NCI-H460 (cell line): ENCODE results near the gene TAF11L13. TPM values are rescaled to one million over a fixed set of nuclear protein-coding genes. Genes with fewer than 3 reads are reported as not detected.
"Not testable (repeated sequence)": the region's sequence is repeated elsewhere in the genome, so short reads cannot be mapped to it uniquely, and the experiment has no call there.

ENCODE experiments used
- DNase-seq: peaks from one replicate; pipeline ENCODE4 v3.0.0-alpha.2; 2016; ENCODE audit warnings: low read depth; ENCODE audit errors: extremely low read depth
- polyA plus RNA-seq: library from polyadenylated mRNA; depleted of rRNA; stranded (reverse); fragments of >200 nt; gene quantifications from 2 replicates; pipeline ENCODE4 v1.2.3, GENCODE V29; 2014; cell fraction: nucleus; rRNA removed
- total RNA-seq: library from RNA; depleted of rRNA; stranded (reverse); fragments of >200 nt; shearing (Covaris generic); gene quantifications from 2 replicates; pipeline ENCODE4 v1.2.3, GENCODE V29; 2014; rRNA removed

Gene TAF11L13
- total RNA-seq = not detected in 2 replicates
- polyA plus RNA-seq = not detected in 2 replicates

GRCh38 chr5:17631788-17632187 is at the start of gene TAF11L13:
TSS of gene TAF11L13 (plus strand) at chr5:17632088.
- not testable (repeated sequence) for DNase-seq

GRCh38 chr5:17585658-17586057 is 46.2 kb upstream of the TAF11L13 start, which contains the start of gene TAF11L7:
TSS of gene TAF11L7 (minus strand) at chr5:17585758.
- not testable (repeated sequence) for DNase-seq

GRCh38 chr5:17590860-17591259 is 41.0 kb upstream of the TAF11L13 start, which contains the start of gene TAF11L8:
TSS of gene TAF11L8 (minus strand) at chr5:17590960.
- not testable (repeated sequence) for DNase-seq

- not testable (repeated sequence) for DNase-seq
Observed at GRCh38 chr5:17594255-17594654, 37.6 kb upstream of the TAF11L13 start, which contains the start of gene TAF11L9. TSS of gene TAF11L9 (minus strand) at chr5:17594394.

GRCh38 chr5:17597728-17598127 is 34.2 kb upstream of the TAF11L13 start, which contains the start of gene TAF11L10:
TSS of gene TAF11L10 (minus strand) at chr5:17597828.
- DNase-seq = not testable (repeated sequence)

- not testable (repeated sequence) for DNase-seq
Observed at GRCh38 chr5:17603880-17604279, 28.0 kb upstream of the TAF11L13 start, which contains the start of gene TAF11L11. TSS of gene TAF11L11 (plus strand) at chr5:17604183.

GRCh38 chr5:17604951-17605350 is 26.9 kb upstream of the TAF11L13 start:
- DNase-seq = no peak

GRCh38 chr5:17607461-17607860 is 24.4 kb upstream of the TAF11L13 start:
- DNase-seq = not testable (repeated sequence)

- DNase-seq = not testable (repeated sequence)
Observed at GRCh38 chr5:17610092-17610491, 21.8 kb upstream of the TAF11L13 start, which contains the start of gene TAF11L12. TSS of gene TAF11L12 (plus strand) at chr5:17610392.

GRCh38 chr5:17614872-17615605 is 16.8 kb upstream of the TAF11L13 start:
- DNase-seq = no peak

- no peak for DNase-seq
Observed at GRCh38 chr5:17619354-17619753, 12.5 kb upstream of the TAF11L13 start.

- DNase-seq = no peak
Observed at GRCh38 chr5:17620627-17621026, 11.3 kb upstream of the TAF11L13 start.

- DNase-seq = no peak
Observed at GRCh38 chr5:17625686-17626085, 6.2 kb upstream of the TAF11L13 start.

GRCh38 chr5:17634160-17634559 is 2.3 kb downstream of the TAF11L13 start, which contains the start of gene TAF11L14:
TSS of gene TAF11L14 (plus strand) at chr5:17634460.
- DNase-seq = no peak

- not testable (repeated sequence) for DNase-seq
Observed at GRCh38 chr5:17649232-17649631, 17.3 kb downstream of the TAF11L13 start.

- DNase-seq = not testable (repeated sequence)
Observed at GRCh38 chr5:17655201-17655759, 23.4 kb downstream of the TAF11L13 start.

GRCh38 chr5:17655921-17656320 is 24.0 kb downstream of the TAF11L13 start:
- DNase-seq = no peak

GRCh38 chr5:17663182-17663581 is 31.3 kb downstream of the TAF11L13 start:
- DNase-seq = no peak

GRCh38 chr5:17665836-17666235 is 33.9 kb downstream of the TAF11L13 start:
- no peak for DNase-seq

GRCh38 chr5:17666726-17667235 is 34.9 kb downstream of the TAF11L13 start:
- no peak for DNase-seq

- DNase-seq = no peak
Observed at GRCh38 chr5:17670353-17670752, 38.5 kb downstream of the TAF11L13 start.
